ENCODE results near the gene GTF2IRD1.
A peak's percentile ranks its signal among the peaks of the same experiment; 100 is the strongest.
"Not testable (repeated sequence)": the region's sequence is repeated elsewhere in the genome, so short reads cannot be mapped to it uniquely, and the experiment has no call there.

GTF2IRD1 gene, protein sequence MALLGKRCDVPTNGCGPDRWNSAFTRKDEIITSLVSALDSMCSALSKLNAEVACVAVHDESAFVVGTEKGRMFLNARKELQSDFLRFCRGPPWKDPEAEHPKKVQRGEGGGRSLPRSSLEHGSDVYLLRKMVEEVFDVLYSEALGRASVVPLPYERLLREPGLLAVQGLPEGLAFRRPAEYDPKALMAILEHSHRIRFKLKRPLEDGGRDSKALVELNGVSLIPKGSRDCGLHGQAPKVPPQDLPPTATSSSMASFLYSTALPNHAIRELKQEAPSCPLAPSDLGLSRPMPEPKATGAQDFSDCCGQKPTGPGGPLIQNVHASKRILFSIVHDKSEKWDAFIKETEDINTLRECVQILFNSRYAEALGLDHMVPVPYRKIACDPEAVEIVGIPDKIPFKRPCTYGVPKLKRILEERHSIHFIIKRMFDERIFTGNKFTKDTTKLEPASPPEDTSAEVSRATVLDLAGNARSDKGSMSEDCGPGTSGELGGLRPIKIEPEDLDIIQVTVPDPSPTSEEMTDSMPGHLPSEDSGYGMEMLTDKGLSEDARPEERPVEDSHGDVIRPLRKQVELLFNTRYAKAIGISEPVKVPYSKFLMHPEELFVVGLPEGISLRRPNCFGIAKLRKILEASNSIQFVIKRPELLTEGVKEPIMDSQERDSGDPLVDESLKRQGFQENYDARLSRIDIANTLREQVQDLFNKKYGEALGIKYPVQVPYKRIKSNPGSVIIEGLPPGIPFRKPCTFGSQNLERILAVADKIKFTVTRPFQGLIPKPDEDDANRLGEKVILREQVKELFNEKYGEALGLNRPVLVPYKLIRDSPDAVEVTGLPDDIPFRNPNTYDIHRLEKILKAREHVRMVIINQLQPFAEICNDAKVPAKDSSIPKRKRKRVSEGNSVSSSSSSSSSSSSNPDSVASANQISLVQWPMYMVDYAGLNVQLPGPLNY

DNA sequence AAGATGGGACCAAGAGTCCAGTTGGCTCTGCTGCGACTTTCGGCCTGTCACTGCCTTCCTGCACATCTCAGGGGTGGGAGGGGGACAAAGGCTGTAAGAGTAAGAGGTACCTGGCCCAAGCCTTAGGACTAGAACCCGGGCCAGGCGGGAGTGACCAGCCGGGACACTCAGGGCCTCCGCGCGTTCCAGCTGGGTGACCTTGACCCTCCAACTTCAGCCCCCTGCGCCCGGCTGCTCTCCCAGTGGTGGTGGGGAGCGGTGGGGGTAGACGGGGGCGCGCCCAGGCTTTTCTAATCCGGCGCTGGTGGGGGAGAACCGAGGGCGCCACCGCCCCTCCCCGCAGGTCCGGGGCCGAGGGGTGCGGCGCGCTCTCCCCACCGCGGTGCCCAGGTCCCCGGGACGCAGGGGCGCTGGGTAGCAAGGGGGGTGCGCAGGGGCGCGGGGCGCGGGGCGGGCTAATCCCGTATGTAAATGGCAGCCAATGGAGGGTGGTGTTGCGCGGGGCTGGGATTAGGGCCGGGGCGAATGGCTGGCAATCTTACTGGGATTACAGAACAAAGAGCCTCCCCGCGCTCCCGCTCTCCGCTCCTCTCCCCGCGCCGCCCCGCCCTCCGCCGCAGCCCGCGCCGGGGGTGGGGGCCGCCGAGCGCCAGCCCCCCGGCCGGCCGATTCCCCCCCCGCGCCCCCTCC lies at the start of gene GTF2IRD1:
TSS of gene GTF2IRD1 (plus strand) at position 585 of the 690 bp plus-strand sequence. CDS start 54,175 bp downstream, outside the sequence.
- peak; percentile 30 for DNase-seq (ENCODE audit: low spot score)

DNA sequence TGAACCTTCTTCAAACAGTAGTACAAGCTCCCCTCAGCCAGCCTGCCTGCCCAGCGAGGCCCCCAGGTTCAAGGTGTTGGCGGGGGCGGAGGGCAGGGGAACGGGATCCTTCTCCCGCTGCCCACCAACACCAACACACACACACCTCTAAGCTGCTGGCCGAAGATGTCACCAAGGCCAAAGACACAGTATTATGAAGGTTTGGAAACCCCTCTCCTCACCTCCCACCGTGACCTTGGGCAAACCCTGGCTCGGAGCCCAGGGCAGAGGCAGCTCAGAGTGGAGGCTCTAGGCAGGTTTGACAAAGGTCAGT lies 49.4 kb upstream of the GTF2IRD1 start:
- DNase-seq (ENCODE audit: low spot score): no peak

DNA sequence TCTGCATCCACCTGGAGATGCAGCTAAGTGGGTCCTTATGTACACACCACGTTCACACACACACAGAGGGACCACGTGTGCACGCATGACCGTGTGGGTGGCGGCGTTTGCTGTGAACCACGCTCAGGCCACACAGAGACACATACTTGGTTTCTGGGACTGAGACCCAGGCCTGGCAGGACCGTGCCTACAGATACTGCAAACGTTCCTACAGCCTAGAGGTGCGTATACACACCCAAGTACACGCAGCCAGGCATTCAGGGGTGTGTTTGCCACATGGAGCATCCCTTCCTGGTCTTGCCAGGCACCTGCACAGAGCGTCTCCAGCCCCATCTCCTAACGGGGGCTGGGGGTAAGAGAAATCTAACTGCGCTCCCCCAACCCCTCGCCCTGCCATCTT lies 49.0 kb upstream of the GTF2IRD1 start:
- no peak for DNase-seq (ENCODE audit: low spot score)

DNA sequence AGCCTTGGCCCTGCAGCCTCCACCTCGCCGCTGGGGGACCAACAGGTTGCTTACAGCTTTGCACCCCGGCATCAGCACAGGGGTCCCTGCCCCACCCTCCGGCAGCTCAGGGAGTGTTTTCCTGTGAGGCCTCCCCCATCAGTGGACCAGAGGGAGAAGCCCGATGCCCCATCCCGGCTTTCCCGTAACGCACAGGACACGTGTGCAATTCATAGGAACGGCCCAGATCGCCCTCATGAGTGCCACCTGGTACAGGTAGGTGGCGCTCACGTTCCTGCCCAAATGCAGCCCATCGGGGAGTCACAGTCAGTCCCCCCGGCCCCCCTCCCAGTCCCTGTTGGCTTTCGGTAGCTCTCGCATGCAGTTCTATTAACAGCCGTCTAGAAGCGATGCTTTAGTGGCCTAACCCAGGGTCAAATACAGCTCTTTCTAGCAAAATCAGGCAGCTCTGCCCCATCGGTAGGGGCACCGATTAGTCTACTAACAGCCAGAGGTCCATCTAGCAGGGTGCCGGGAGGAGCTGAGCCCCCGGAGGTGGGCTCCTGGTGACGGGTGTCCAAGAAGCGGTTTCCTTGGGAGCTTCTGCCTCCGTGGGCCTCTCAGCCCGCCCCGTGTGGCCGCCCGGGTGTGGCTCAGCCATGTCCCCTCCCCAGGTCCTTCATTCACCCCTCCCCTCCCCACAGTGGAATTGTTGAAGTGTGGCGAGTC lies 48.4 kb upstream of the GTF2IRD1 start:
- DNase-seq (ENCODE audit: low spot score): no peak

DNA sequence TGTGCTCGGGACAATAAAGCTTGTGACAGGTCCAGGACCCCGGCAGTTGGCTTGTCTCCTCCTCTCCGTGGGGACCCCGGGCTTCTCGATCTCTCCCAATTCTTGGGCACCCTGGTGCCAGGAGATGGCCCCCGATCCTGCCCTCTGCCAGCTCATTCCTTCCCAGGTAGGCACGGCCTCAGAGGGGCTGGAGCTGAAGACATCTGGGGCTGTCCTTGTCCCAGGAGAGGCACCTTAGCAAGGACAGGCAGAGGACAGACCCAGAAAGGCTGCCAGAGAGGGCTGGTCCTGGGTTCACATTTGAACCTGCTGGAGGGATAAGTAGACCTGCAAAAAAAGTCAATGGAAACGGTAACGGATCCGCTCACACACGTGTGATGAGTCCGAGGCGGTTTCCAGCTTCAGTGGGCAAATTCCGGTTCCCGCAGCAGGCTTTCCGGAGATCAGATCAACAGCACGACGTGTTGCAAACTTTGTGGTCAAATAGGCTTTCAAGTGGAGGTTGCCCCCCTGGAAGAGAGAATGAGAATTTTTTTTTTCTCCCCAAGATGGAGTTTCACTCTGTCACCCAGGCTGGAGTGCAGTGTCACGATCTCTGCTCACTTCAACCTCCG lies 47.7 kb upstream of the GTF2IRD1 start:
- no peak for DNase-seq (ENCODE audit: low spot score)

DNA sequence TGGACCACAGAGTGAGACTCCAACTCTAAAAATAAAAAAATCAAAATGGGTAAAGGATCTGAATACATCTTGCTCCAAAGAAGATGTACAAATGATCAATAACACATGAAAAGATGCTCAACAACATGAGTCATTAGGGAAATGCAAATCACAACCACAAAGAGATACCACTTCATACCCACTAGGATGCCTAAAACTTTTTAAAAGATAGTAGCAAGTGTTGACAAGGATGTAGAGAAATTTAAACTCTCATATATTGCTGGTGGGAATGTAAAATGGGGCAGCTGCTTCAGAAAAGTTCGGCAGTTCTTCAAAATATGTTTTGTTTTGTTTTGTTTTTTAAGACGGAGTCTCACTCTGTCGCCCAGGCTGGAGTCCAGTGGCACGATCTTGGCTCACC lies 45.7 kb upstream of the GTF2IRD1 start:
- no peak for DNase-seq (ENCODE audit: low spot score)

DNA sequence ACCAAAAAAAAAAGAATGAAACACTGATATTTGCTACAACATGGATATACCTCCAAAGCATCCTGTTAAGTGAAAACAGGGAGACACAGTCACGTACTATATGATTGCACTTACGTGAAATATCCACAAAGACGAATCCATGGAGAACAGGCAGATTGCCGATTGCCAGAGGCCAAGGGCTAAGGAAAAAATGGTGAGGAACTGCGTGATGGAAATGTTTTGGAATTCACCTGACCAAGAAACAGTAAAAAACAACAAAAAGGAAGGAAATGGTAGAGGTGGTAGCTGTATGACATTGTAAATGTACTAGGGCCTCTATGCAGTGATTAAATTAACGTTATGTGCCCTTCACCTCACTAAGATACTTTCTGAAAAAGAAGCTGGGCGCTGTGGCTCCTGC lies 44.1 kb upstream of the GTF2IRD1 start:
- DNase-seq (ENCODE audit: low spot score): no peak

DNA sequence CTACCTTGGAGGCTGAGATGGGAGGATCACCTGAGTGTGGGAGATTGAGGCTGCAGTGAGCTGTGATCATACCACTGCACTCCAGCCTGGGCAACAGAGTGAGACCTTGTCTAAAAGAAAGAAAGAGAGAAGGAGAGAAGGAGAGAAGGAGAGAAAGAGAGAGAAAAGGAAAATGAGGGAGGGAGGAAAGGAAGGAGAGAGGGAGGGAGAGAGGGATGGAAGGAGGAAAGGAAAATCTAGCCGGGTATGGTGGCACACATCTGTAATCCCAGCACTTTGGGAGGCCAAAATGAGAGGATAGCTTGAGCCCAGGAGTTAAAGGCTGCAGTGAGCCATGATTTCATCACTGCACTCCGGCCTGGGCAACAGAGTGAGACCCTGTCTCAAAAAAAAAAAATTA lies 42.9 kb upstream of the GTF2IRD1 start:
- DNase-seq (ENCODE audit: low spot score): no peak

DNA sequence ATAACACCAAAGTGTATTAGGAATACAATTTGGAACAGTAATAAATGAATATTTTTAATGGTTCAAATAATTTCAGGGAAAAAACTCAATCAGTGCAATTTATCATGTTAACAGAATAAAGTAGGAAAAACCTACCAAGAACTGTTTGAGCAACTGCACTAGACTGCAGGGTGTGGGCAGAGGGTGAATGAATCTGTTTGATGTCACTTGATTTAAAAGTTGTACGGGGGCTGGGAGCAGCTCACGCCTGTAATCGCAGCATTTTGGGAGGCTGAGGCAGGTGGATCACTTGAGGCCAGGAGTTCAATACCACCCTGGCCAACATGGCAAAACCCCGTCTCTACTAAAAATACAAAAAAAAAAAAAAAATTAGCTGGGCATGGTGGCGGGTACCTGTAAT lies 42.1 kb upstream of the GTF2IRD1 start:
- DNase-seq (ENCODE audit: low spot score): not testable (repeated sequence)

DNA sequence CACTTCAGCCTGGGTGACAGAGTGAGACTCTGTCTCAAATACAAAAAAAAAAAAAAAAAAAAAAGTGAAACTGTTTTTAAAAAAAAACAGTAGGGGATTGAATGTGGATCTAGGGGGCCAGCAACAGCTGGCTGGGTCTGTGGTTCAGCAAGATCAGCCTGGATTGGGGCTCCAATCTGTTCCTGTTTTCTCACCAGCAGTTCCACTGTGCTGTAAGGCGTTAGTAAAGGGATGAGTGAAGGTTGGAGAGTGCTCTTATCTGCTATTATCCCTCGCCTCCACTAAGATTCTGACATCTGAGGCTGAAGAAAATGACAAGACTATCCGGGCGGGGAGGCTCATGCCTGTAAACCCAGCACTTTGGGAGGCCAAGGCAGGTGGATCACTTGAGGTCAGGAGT lies 41.6 kb upstream of the GTF2IRD1 start:
- no peak for DNase-seq (ENCODE audit: low spot score)

DNA sequence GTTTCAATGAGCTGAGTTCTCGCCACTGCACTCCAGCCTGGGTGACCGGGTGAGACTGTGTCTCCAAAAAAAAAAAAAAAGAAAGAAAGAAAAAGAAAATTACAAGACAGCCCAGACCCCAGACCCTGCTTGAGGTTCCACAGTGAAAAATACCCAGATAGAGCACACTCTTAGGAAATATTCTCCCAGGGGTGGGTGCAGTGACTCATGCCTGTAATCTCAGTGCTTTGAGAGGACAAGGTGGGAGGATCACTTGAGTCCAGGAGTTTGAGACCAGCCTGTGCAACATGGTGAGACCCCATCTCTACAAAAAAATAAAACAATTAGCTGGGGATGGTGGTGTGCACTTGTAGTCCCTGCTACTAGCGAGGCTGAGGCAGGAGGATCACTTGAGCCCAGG lies 41.1 kb upstream of the GTF2IRD1 start:
- no peak for DNase-seq (ENCODE audit: low spot score)

DNA sequence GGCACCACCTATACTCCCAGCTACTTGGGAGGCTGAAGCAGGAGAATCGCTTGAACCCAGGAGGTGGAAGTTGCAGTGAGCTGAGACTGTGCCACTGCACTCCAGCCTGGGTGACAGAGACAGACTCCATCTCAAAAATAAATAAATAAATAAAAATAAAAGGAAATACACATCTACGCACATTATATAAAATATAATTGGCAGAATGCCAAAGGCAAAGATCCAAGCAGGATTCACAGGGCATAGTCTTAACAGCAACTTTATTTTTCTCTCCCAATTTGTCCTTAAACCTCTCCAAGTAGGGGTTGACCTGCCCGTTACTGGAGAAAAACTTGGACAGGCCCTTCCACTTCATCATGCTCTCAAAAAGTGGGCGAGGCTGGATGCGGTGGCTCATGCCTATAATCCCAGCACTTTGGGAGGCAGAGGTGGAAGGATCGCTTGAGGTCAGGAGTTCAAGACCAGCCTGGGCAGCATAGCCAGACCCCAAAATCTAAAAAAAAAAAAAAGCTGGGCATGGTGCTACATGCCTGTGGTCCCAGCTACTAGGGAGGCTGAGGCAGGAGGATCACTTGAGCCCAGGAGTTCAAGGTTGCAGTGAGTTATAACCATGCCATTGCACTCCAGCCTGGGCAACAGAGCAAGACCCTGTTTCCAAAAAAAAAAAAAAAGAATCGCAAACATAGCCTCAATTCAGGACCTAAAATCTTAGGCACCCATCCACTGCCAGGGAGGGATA lies 38.9 kb upstream of the GTF2IRD1 start:
- DNase-seq (ENCODE audit: low spot score): not testable (repeated sequence)

DNA sequence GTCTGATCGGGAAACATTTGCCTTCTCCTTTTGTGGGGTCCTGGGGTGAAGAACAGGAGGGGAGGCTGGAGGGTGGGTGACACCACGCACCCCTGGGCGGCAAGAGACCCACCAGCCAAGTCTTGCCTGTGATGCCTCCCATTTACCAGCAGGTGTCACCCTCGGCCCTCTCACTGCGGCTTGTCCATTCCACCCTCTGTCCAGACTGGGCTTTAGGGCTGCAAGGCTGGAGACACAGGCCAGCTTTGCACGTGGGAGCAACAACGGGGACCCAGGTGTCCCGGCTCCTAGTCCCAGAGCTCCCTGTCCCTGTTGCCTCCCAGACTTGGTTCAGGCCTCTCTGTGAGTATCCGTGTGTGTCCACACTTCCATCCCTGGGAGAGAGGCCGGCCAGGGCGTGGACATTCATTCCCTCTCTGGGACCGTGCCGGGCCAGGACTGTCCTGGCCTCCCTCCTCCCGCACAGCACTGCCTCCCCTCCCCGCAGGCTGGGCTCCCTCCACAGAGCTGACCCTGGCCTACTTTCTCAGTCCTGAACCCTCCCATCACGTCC lies 36.2 kb upstream of the GTF2IRD1 start:
- DNase-seq (ENCODE audit: low spot score): peak; percentile 56

DNA sequence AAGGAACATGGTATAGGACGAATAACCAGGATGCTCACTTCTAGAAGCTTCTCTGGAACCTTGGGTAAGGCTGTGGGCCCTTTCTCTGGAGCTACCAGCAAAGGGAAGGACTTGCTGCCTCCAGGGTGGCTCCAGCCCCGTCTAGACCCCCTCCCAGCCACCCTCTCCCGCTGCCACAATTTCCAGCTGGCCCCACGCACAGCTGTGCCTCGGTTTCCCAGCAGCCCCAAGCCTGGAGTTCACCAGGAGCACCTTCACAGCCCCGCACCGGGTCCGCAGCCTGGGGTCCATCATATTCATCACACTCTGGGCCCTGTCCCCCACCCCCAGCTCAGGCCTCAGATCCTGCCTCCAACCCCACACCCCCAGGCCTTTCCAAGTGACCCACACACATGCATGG lies 35.6 kb upstream of the GTF2IRD1 start:
- DNase-seq (ENCODE audit: low spot score): no peak

DNA sequence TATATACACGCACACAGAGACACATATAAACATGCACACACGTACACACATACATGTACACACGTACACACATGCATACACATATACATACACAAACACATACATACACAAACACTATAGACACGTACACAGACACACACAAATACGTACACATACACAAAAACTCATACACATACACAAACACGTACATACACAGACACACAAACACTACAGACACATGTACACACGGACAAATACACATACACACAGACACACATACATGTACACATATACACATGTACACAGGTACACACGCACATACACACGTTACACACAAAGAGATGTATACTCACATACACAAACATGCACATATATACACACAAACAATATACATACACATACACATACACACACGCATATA lies 35.2 kb upstream of the GTF2IRD1 start:
- no peak for DNase-seq (ENCODE audit: low spot score)

DNA sequence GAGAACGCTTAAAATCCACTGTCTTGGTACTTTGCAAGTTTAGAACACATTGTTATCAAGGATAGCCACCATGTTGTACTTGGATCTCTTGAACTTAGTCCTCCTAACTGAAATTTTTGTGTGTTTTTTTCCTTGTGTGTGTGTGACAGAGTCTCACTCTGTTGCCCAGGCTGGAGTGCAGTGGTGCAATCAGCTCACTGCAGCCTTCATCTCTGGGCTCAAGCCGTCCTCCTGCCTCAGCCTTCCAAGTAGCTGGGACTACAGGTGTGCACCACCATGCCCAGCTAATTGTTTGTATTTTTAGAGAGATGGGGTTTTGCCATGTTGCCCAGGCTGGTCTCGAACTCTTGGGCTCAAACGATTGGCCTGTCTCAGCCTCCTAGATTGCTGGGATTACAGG lies 34.5 kb upstream of the GTF2IRD1 start:
- not testable (repeated sequence) for DNase-seq (ENCODE audit: low spot score)

DNA sequence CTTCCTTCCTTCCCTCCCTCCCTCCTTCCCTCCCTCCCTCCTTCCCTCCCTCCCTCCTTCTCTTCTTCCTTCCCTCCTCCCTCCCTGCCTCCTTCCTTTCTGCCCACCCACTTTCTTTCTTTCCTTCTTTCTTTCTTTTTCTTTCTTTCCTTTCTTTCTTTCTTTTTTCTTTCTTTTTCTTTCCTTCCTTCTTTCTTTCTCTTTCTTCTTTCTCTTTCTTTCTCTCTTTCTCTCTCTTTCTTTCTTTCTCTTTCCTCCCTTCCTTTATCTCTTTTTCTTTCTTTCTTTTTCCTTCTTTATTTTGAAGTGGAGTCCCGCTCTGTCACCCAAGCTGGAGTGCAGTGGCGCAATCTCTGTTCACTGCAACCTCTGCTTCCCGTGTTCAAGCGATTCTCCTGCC lies 33.7 kb upstream of the GTF2IRD1 start:
- DNase-seq (ENCODE audit: low spot score): no peak

DNA sequence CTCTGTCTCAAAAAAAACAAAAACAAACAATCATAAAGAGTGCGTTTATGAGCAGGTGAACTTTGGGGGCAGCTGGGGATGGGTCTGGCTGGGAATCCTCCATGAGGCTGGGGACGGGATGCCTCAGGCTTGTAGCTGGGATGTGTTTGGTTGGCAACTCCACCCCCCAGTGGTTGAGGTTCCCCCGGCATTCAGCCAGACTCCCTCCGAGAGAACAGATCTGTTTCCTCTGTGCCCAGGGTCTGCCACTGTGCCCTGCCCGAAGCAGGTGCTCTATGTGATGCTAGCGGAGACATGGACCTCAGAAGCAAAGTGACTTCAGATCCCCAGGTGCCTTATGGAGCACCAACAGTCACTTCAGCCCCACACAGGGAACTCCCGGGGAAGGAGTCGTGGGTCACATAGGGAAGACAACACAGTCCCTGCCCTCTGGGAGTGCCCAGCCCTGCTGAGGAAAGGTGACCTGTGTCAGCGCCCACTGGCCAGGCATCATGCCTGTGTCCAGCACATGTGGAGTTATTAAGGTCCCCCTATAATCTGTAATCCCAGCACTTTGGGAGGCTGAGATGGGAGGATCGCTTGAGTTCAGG lies 29.3 kb upstream of the GTF2IRD1 start:
- no peak for DNase-seq (ENCODE audit: low spot score)

DNA sequence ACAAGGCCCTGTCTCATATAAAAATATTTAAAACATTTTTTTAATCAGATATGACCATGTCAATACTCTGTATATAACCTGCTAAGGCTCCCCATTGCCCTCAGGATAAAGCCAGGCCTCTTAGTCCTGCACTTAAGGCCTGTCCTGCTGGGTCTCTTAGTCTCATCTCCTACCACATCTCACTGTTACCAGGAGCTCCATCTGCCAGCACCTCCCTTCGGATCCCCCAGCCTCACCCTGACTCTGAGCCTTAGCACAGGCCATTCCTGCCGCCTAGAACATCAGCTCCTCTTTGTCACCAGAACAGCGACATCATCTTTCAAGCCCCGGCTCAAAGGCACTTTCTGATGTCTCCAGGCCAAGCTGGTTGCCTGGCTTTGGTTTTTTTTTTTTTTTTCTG lies 25.7 kb upstream of the GTF2IRD1 start:
- DNase-seq (ENCODE audit: low spot score): no peak

DNA sequence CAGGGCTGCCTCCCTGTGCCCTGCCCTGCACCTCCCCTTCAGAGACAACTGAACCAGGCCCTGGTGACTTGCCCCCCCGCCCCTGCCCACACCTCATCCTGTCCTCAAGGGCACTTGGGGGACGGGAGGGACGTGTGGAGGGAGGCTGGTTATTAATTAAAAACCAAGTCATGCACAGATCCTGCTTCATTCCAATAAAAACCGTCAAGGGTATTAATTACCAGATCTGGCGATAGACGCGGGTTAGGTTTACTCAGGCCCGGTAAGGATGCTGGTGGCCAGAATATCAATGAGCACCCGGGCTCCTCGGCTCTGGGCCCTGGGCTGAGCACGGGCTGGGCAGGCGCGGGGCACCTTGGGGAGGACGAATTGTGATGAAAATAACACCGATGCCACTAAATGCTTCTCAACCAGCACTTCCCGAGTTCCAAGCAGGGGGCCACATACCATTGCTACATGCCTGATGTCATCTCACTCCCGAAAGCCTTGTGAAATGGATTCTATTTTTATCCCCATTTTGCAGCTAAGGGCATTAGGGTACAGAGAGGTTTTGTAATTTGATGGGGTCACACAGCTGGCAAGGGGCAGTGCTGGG lies 24.5 kb upstream of the GTF2IRD1 start:
- DNase-seq (ENCODE audit: low spot score): no peak

All from CD4-positive, alpha-beta T cell treated with Interleukin-6 at 100 ng/mL for 8 hours (primary cell).